OCI-LY1 (cell line): ENCODE results near the gene BUD23.

Experiments used
- H2AFZ ChIP-seq: fragments of 200-600 bp; sonication (generic), shearing (Covaris generic); 2 replicates; pipeline ENCODE4 v1.6.0; 2014; ENCODE audit warnings: antibody characterized with exemption, mild to moderate bottlenecking, low read length
- H3F3A ChIP-seq: fragments of 200-600 bp; sonication (generic), shearing (Covaris generic); 2 replicates; pipeline ENCODE4 v1.6.0; 2014; ENCODE audit warnings: mild to moderate bottlenecking, antibody characterized with exemption, low read length, moderate library complexity; ENCODE audit not compliant: insufficient read depth
- H3K27ac ChIP-seq: fragments of 200-600 bp; sonication (generic); 2 replicates; pipeline ENCODE4 v1.5.1; 2014; ENCODE audit warnings: low read length, mixed run types, mild to moderate bottlenecking, low read depth; ENCODE audit not compliant: poor library complexity, severe bottlenecking
- H3K27me3 ChIP-seq: fragments of 200-600 bp; sonication (generic); 2 replicates; pipeline ENCODE4 v1.6.0; 2014; ENCODE audit warnings: antibody characterized with exemption, mild to moderate bottlenecking, low read length, moderate library complexity; ENCODE audit not compliant: insufficient read depth
- H3K36me3 ChIP-seq: fragments of 200-600 bp; sonication (generic); 2 replicates; pipeline ENCODE4 v1.6.1; 2014; ENCODE audit warnings: mild to moderate bottlenecking, antibody characterized with exemption, low read length, moderate library complexity, mixed read lengths; ENCODE audit not compliant: insufficient read depth
- H3K4me1 ChIP-seq: fragments of 200-600 bp; sonication (generic); 2 replicates; pipeline ENCODE4 v1.5.1; 2014; ENCODE audit warnings: mild to moderate bottlenecking, low read length, moderate library complexity; ENCODE audit not compliant: insufficient read depth, severe bottlenecking
- H3K4me2 ChIP-seq: fragments of 200-600 bp; sonication (generic), shearing (Covaris generic); 2 replicates; pipeline ENCODE4 v1.6.1; 2014; ENCODE audit warnings: low read length
- H3K4me3 ChIP-seq: fragments of 200-600 bp; sonication (generic); 2 replicates; pipeline ENCODE4 v1.5.1; 2014; ENCODE audit warnings: low read length, low read depth, mild to moderate bottlenecking, mixed read lengths; ENCODE audit not compliant: poor library complexity, severe bottlenecking
- H3K79me2 ChIP-seq: fragments of 200-600 bp; shearing (Covaris generic); 2 replicates; pipeline ENCODE4 v1.6.1; 2016; ENCODE audit warnings: mixed run types, low read length, mixed read lengths; ENCODE audit not compliant: insufficient read depth
- H3K9ac ChIP-seq: fragments of 200-600 bp; sonication (generic), shearing (Covaris generic); 2 replicates; pipeline ENCODE4 v1.6.1; 2014; ENCODE audit warnings: mild to moderate bottlenecking, low read length, mixed read lengths
- H3K9me2 ChIP-seq: fragments of 200-600 bp; sonication (generic), shearing (Covaris generic); 2 replicates; pipeline ENCODE4 v1.6.1; 2014; ENCODE audit warnings: low read depth, mild to moderate bottlenecking, low read length, mixed read lengths
- H3K9me3 ChIP-seq: fragments of 200-600 bp; shearing (Covaris generic); 2 replicates; pipeline ENCODE4 v1.6.1; 2014; ENCODE audit warnings: low read length, mixed read lengths
- H4K20me1 ChIP-seq: fragments of 200-600 bp; sonication (generic), shearing (Covaris generic); 2 replicates; pipeline ENCODE4 v1.6.0; 2016; ENCODE audit warnings: mild to moderate bottlenecking, low read length; ENCODE audit not compliant: insufficient read depth
- CTCF ChIP-seq: fragments of 200-600 bp; sonication (generic), shearing (Covaris generic); IDR thresholded peaks from 2 replicates; pipeline ENCODE4 v1.5.1; 2017; ENCODE audit warnings: mild to moderate bottlenecking, antibody characterized with exemption, low read length, moderate library complexity, mixed read lengths
- EZH2 ChIP-seq: fragments of 200-600 bp; sonication (generic), shearing (Covaris generic); IDR thresholded peaks from 2 replicates; pipeline ENCODE4 v1.8.0; 2017; ENCODE audit warnings: borderline replicate concordance, mixed run types, mild to moderate bottlenecking, antibody characterized with exemption, low read length, moderate library complexity, mixed read lengths

The BUD23 gene

DNA sequence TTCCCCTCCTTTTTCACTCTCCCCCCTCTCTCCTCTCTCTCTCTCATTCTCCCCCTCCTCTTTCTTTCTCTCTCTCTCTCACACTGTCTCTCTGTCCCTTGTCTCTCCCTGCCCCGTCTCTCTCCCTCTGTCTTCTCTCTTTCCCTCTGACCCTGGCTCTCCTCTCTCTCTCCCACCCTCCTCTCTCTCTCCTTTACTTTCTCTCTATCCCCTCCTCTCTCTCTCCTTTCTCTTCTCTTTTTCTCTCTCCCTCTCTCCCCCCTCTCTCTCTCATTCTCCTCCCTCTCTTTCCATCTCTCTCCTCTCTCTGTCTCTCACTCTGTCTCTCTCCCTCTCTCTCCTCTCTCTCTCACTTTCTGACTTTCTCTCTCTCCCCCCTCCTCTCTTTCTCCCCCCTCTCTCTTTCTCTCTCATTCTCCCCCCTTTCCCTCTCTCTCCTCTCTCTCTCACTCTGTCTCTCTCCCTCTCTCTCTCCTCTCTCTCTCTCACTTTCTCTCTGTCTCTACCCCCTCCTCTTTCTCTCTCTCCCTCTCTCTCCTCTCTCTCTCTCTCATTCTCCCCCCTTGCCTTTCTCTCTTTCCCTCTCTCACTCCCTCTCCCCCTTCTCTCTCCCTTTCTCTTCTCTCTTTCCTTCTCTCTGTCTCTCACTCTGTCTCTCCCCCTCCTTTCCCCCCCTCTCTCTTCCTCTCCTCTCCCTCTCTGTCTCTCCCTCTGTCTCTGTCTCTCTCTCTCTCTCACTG lies 34.6 kb upstream of the BUD23 start:
- Histone ChIP-seq H3K9ac (no peak overlapping the region), H3K79me2 (no peaks in the 10 kb centered on the region), H3K36me3 (no peaks in the 10 kb centered on the region), H3K4me2 (no peak overlapping the region), H3F3A (no peaks in the 10 kb centered on the region), H3K9me3 (no peaks in the 10 kb centered on the region), H3K27me3 (no peaks in the 10 kb centered on the region), H3K4me1 (peaks cover 5% of the 10 kb centered on the region), H3K9me2 (no peaks in the 10 kb centered on the region), H3K27ac (no peak overlapping the region), H2AFZ (no peak overlapping the region), H3K4me3 (no peak overlapping the region), H4K20me1 (no peaks in the 10 kb centered on the region)
- no peak for TF ChIP-seq CTCF

- Histone ChIP-seq H3K4me3 (no peak overlapping the region), H3K27ac (no peak overlapping the region), H4K20me1 (no peaks in the 10 kb centered on the region), H3K79me2 (no peaks in the 10 kb centered on the region), H2AFZ (no peak overlapping the region), H3K4me1 (peaks cover 5% of the 10 kb centered on the region), H3K9me3 (no peaks in the 10 kb centered on the region), H3F3A (no peaks in the 10 kb centered on the region), H3K4me2 (no peak overlapping the region), H3K9me2 (no peaks in the 10 kb centered on the region), H3K27me3 (no peaks in the 10 kb centered on the region; the same call in 1 of the 2 replicates), H3K9ac (no peak overlapping the region), H3K36me3 (no peaks in the 10 kb centered on the region)
- TF ChIP-seq CTCF (no peak), EZH2 (no peak)
Measured at GRCh38 chr7:73649576-73649975, 33.8 kb upstream of the BUD23 start.

DNA sequence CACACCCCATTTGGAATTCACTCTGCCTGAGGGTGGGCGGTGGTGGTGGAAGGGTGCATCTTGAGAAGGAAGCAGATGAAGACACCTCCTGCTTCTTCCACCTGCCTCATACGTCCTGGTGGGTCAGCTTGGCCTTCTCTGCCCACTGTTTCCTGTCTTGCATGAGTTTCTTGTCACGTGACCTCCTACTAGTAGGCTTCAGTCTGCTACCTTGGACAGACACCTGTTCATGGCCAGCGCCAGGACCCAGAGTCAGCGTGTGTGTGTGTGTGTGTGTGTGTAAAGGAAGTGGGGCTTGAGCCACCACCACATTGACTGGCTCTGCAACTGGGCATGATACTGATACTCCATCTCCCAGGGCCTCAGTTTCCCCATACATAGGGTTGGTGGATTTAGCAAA lies 32.9 kb upstream of the BUD23 start:
- TF ChIP-seq EZH2, result no peak
- TF ChIP-seq CTCF, result no peak
- H3K36me3 ChIP-seq, result no peaks in the 10 kb centered on the region; the same call in 1 of the 2 replicates
- no peaks in the 10 kb centered on the region for H3K9me2 ChIP-seq
- peaks cover 5% of the 10 kb centered on the region for H3K4me1 ChIP-seq
- no peak overlapping the region for H3K4me2 ChIP-seq
- no peaks in the 10 kb centered on the region for H4K20me1 ChIP-seq
- no peaks in the 10 kb centered on the region for H3K79me2 ChIP-seq
- H3K27me3 ChIP-seq, result peaks cover 4% of the 10 kb centered on the region
- no peaks in the 10 kb centered on the region for H3K9me3 ChIP-seq
- H3K4me3 ChIP-seq, result no peak overlapping the region
- no peak overlapping the region for H3K9ac ChIP-seq
- H3K27ac ChIP-seq, result no peak overlapping the region
- no peak overlapping the region for H2AFZ ChIP-seq
- no peaks in the 10 kb centered on the region for H3F3A ChIP-seq
